Left kidney (tissue), 2 donors: ENCODE data around the gene HSD17B2. TPM values are rescaled to one million over a fixed set of nuclear protein-coding genes. Genes with fewer than 3 reads are reported as not detected.

Experiments
- DNase-seq: peaks from one replicate; pipeline ENCODE4 v3.0.0-alpha.2; 2013
- polyA plus RNA-seq: library from polyadenylated mRNA; unstranded; fragments of 120-200 nt; gene quantifications from one replicate; pipeline ENCODE4 v1.2.1, GENCODE V29; 2013; ENCODE audit not compliant: insufficient read length

HSD17B2 gene
- polyA plus RNA-seq, 1 donor, result 11.2 TPM

DNA sequence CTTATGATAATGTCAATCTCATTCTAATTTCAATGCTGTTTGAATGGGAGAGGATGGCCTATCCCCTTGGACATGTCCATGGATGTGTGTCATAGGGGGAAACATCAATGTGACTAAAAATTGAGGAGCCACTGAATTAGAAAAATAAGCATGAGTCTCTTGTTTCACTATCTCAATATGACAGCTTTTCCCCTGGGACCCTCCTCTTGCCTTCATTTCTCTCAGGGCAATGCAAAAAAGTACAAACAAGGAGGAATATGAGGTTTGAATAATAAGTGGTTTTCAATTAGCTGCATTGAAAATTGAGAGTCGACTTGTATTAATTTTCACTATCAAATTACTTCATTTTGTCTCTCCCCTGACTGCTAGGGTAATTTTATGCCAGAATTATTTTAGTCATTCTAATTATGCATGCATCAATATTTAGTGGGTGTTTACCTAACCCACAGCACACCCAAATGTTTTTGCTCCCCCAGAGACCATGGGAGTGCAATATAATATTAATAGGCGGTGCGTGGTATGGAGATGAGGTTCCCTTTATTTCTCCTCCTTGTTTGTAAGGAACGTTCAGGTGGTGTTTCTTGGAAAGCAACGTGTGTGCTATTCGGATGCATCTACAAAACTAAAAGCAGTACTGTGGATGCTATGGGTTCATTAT, 17.0 kb upstream of the HSD17B2 start:
- DNase-seq, result no peak

DNA sequence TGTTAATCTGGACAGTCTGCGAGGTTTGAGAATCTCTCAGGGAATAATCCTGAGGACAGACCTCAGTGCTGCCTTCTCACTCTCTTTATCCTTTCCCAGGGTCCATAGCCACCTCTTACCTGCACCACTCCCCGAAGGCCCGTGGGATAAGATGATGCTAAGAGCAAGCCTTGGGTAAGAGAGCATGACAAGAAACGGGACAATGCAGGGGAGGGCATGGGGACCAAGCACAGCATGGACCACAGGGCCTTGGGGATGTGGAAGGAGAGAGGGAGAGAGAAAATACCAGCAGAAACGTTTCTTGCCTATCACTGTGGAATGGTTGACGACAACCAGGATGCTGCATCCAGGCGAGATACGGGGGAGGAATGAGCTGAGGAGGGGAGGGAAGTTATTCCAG, 15.5 kb upstream of the HSD17B2 start:
- DNase-seq, result no peak

DNA sequence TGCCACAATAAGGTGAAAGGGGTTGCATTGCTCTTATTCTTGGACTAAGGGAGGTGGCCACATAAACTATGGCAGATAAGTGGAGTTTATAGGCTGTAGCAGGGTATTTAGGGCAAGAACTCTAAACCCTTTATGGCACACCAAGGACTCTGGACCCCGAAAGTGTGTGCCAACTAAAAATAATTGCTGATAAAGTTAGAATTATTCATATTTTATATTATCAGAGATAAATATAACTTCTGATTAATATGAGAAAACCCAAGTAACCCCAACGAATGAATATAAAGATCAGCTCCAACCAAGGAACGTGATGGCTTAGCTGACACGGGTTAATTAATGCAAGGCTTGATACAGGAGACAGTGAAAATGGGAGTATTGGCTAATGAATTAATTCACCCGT, 15.0 kb upstream of the HSD17B2 start:
- no peak for DNase-seq

DNA sequence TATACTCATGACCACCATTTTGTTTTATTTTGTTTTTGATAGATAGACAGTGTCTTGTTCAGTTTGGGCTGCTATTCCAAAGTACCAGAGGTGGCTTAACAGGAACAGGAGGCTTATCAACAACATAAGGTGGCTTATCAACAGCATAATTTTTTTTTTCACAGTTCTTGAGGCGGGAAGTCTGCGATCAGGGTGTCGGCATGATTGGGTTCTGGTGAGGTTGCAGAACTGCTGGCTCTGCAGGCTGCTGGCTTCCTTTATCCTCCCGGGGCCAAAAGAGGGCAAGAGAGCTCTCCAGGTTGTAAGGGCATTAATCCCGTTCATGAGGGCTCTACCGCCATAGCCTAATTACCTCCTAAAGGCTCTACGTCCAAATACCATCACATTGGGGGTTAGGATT, 11.8 kb upstream of the HSD17B2 start:
- DNase-seq, result no peak

DNA sequence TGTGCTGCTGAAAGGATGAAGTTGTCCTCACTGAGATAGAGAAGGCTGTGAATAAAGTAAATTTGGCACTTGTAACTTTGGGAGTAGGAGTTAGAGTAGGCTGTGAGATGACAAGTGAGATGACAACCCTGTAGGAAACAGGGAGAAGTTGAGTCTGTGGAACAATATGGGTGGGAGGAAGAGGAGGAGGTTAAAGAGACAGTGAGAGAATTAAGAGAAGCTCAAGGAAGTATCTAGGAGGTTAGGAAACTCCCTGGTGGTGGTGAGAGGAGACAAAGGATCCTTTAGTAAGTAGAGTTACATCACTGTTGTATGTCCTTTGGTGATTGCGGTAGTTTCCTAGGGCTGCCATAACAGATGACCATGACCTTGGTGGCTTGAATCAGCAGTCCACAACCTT, 10.7 kb upstream of the HSD17B2 start:
- DNase-seq, result no peak

DNA sequence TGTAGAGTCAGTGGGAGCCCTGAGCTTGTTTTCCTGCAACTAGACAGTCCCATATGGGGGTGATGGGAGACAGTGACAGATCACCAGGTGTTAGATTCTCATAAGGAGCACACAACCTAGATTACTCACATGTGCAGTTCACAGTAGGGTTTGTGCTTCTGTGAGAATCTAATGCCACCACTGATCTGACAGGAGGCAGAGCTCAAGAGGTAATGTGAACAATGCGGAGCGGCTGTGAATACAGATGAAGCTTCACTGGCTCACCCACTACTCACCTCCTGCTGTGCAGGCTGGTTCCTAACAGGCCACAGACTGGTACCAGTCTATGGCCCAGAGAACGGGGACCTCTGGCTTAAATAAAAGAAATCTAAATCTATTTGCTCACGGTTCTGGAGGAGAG, 10.2 kb upstream of the HSD17B2 start:
- DNase-seq, result no peak

DNA sequence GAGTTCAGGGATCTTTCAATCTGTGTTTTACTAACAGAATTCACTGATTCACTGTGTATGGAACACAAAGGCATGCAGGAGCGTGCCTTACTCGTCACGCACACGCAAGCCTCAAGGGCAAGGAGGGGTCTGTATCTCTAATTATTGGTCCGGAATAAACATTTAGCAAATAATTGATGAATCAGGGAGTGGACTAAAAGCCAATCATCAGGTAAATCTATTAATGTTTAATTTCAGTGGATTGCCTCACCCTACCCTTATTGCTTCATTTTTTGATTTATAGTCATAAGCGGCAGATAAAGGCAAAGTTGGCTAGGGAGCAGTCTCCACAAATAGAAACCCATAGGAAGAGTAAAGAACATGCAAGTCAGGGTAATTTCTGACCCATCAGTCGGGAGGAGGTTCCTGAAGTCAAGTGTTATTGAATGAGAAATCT, 7.4 kb upstream of the HSD17B2 start:
- no peak for DNase-seq

DNA sequence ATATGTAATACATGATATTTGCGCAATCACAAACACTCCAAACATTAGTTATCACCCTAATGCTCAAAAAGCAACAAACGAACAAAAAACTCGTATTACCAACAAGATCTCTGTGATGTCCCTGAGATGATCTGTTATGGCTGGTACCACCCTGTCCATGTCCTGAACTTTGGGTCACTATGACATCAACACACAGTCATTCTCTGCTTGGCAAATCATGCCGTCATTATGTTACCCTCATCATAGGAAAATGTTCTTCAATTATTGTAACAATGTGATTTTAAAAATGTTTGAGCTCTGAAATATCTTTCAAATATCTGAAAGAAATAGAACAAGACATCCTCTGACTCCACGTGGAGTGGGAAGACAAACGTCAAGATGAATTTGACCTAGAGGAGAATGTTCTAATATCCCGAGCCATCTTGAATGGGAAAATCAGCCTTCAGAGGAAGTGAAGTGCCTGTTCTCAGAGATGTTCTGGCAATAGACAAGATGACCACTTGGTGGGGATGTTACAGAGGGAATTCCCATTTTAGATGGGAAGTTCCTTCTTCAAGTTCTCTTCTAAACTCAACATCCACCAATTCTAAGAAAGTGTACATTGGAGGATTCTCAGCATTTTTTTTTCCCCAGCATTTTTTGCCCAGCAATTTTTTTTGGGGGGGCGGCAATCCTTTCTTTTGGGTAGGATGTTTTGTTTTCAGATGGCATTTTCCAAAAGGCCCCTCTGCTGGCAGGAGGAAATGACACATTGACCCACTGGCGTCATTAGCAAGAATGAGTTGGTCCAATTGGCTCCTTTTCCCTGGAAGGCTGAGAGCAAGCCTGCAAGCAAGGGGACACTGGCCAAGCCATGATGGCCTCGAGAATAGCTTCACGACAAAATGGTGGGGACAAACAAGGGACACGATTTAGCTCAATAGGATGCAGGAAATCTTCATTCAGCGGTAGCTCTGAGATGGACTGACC, 3.7 kb upstream of the HSD17B2 start:
- DNase-seq, result peak; percentile 50

DNA sequence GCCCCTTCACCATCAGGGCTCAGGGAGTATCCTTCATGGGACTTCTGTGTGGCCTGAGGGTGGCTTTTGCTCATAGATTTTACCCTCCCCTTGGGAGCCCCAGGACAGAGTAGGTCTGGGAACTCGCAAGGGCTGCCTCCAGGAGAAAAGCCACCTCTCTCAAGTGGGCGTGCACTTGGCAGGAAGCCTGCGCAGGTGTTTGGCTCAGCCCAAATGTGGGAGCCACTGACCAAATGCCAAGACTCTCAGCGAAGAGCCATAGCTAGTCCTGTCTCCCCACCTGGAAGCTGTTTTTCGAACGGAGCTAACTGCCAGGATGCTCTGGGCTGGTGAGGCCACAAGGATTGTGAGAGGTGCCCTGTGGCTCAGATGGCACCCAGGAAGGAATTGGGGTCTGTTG, 2.0 kb upstream of the HSD17B2 start:
- no peak for DNase-seq

DNA sequence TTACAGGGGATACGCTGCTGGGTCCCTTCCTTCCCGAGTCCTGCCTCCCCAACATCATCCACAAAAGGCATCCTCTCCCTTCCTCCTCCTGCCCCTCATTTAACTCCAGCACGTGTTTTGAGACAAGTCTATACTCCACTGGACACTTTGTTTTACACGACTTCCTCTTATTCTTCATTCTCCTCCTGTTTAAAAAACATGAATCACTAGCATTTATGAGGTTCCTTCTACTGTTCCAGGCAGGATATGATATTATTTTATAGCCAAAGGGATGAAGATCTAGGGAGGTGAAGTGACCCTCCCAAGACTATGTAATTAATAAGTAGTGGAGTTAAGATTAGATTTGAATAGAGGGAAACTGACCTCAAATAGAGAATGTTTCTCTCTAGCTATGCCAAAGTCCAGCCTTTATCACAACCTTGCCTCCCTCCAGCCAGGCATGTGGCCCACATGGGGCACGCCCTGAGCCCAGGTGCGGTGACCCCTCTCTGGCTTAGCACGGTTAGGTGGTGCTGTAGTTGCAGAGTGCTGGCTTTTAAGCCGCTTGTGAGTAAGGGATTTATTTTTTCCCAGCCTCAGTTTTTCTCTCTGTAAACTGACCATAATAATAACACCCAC, 1.3 kb upstream of the HSD17B2 start:
- DNase-seq, result no peak

DNA sequence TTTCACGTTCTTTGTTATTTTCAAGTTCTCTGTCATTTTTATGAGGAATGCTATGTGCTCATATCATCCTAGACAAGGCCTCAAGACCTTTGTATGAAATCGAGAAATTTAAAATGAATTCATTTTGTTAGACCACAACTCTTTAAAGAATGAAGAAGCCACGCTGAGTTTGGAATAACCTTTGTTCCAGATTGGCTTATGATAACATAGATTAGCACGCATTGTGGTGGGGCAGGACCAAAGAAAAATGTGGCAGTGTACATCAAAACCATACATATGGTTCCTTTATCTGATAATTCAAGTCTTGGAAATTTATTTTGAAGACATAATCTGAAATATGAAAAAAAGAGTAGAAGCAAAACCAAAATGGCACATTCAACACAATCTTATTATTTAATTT, 2.2 kb downstream of the HSD17B2 start:
- no peak for DNase-seq

DNA sequence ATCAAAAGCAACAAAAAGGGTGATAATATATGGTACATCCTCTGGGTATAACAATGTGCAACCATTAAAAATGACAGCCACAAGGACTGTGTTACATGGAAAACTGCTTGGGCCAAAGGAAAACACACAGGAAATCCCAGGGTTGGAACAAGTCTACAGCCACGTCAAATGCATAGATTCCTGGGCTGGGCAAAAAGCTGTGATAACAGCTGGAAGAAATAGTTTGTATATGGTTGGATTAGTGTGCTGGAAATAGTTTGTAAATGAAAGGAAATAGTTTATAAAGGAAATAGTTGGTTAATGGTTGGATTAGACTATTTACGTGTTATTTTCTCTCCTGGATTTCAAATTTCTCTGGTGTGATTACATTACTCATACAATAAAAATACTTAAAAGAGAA, 2.6 kb downstream of the HSD17B2 start:
- DNase-seq, result no peak

DNA sequence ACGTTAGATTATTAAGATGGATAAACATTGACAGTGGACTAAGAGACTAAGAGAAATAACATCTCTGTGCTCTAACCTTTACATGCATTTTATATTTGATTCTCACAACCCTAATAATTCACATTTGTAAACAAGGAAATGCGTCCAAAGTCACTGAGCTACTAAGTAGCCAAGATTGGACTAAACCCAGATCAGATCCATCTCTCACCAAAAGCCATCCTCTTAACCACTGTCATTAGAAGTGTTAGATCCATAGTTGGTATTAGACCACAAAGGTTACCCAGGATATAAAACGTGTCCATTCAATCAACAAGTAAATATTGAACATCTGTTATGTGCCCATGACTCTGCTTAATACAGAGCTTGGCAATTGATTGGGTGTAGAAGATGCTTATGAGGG, 5.2 kb downstream of the HSD17B2 start:
- DNase-seq, result no peak

DNA sequence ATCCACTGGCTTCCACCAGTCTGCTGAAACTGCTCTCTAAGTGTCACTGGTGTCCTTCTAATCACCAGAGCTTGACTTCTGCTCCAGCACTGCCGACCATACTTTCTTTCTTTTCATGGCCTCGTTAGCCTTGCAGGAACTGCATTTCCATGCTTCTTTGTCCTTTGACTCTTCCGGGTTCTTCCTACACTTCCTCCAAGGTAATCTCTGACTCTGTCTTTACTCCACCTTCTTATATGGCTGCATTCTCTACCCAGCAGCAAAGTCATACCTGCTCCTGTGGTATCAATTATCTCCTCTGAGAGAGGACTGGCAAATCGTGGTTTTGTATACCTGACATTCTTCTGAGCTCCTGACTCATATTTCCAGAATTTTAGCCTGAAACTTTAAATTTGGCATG, 6.5 kb downstream of the HSD17B2 start:
- DNase-seq, result no peak

DNA sequence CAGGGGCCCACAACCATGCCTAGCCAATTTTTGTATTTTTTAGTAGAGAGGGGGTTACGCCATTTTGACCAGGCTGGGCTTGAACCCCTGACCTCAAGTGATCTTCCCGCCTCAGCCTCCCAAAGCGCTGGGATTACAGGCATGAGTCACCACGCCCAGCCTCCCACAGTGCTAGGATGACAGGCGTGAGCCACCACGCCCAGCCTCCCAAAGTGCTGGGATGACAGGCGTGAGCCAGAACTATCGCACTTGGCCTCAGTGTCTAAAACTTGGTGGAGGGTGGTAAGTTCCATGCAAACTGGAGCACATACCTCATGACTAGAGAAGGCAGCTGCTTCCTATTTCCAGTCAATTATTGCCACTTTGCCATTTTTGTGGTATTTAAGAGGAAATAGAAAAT, 7.1 kb downstream of the HSD17B2 start:
- DNase-seq, result no peak

DNA sequence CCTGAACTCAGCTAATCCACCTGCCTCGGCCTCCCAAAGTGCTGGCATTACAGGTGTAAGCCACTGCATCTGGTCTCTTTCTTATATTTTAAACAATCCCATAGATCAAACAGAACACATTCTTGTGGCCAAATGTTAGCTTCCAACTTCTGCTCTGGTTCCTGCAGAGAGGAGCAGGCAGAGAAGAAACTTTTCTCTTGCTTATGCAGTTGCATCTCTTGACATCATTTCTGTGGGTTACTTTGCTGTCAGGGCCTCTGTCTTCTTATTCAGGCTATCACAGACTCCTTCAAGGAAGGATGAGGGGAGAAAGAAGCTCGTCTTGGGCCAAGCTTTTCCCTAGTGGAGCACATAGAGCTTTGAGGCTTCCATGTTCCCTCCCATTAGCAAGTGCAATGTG, 7.8 kb downstream of the HSD17B2 start:
- DNase-seq, result no peak

DNA sequence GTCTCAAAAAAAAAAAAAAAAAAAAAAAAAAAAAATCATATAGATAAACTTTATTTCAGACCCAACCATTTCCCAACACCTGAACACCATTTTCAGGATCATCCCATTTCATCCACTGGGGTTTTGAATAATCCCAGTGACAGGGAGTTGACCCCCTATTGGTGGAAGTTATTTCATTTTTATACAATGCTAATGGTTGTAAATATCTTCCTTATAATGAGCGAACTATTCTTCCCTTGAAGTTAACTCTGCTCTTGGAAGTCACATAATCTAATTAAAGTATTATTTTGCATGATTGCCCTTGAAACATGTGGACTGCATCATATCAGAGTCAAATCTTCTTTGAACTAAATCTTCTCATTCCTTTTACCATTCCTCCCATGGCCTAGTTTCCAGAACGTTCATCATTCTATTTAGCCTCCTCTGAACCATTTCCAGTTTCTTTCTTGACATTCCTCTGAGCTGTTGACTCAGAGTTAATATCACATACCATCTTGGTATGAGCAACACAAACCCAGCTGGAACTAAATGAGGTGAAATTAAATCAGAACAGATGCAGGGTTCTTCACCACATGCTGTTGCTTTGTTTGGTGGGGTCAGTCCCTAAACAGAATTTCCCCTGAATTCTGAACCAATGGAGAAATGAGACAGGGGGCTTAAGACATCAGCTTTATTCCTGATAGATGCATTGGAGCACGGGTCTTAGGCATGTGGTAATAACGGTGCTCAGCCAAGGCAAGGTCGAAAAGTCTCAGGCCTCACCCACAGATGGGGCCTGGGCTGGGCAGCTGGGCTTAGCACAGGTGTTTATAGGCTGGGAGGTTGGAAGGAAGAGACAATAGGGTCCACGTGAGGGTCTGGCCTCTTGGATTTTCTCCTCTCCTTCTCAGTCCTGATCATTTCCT, 8.9 kb downstream of the HSD17B2 start:
- no peak for DNase-seq

DNA sequence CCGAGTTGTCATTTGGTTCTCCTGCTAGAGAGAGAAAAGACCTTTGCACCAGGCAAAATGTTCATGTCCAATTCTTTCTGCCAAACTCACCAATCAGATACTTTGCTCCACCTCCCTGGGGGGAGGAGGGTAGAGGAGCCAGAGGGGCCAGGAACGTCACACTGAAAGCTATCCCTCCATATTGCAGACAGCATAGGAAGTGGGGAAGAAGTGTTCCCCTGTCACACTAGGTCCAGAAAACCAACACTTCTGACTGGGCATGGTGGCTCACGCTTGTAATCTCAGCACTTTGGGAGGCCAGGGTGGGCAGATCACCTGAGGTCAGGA, 9.5 kb downstream of the HSD17B2 start:
- DNase-seq, result no peak

DNA sequence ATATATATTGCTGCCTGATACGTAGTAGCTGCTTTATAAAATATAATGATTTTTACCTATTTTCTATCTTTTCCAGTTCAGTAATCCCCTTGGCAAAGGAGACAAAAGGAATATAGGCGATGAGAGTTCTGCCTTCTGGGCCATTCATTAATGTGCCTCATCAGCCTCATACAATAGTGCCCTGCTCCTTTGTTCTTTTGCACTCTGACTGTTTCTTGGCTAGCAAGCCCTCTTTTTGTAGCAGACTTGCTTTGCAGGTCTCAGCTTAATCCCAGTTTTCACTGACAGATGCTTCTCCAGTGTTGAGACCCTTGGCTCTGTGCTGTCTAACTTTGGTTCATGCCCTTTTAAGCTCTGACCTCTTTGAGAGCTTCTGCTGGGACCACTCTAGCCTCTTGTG, 10.4 kb downstream of the HSD17B2 start:
- DNase-seq, result no peak

DNA sequence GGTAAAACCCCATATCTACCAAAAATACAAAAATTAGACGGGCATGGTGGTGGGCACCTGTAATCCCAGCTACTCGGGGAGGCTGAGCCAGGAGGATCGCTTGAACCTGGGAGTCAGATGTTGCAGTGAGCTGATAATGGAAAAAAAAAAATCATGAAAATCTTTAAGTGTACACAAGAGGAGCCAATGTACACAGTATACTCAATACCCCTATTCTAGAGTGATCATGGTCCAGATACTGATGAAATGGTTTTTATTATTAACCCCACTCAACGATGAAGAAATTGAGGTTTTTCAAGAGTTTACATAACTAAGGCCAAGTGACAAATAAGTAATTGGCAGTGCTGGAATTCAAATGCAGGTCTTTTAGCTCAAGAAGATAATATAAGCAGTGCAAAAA, 11.5 kb downstream of the HSD17B2 start:
- no peak for DNase-seq

DNA sequence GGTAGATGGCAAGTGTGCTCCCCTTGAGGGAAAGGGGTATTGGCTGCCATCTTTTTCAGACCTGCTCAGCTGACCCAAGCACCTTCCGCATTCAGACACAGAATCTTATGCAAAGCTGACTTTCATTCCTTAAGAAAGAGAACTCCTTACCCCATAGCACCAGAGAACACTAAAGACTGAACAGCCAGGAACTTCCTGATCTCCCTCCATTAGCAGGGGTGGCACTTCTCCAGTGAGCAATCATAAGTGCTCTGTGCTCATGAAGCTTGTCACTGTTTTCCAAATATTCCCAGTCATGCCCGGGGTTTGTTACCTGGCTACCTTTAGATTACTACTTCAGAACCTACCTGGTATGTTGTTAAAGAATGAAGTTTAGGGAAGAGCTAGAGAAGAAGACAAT, 11.9 kb downstream of the HSD17B2 start:
- no peak for DNase-seq

DNA sequence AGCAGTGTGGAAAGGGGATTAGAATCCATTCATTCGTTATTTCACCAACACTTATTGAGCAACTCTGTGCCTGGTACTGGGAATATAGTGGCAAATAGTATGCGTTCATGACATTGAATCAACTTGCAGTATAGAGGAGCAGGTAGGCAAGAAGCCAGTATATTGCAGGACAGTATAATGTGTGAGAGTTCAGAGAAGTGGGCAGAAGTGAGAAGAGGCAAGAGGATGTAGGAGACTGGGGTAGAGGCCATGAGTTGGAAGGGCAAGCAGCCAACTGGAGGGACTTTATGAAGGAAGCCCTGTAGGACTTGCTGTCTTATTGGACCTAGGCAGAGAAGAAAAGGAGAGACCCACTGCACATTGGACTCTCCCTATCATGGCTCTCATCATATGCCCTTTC, 12.3 kb downstream of the HSD17B2 start:
- DNase-seq, result no peak
